ENCODE data around the gene INF2. TPM values are rescaled to one million over a fixed set of nuclear protein-coding genes. Genes with fewer than 3 reads are reported as not detected.

INF2 gene
- 60.6 and 61.7 TPM in 2 replicates for total RNA-seq
- long read RNA-seq, partial matches to known transcripts: 1 of 3 reads
- long read RNA-seq, other reads (novel, unspliced or antisense): 0 of 3 reads

GRCh38 chr14:104689109-104689880, at the start of gene INF2:
INF2 (plus strand) TSS chr14:104689618; CDS start chr14:104701366, 11,748 bp downstream.
- peak; percentile 27 for TF ChIP-seq CTCF (conservative IDR thresholded peaks at IDR 0.05)

GRCh38 chr14:104639885-104640548, 49.4 kb upstream of the INF2 start:
- peak; percentile 80 for DNase-seq (ENCODE audit: low read depth, low spot score)
- H3K9me3 Mint-ChIP-seq: peaks cover 2% of the 10 kb centered on the region
- peaks cover 17% of the 10 kb centered on the region for H3K4me1 Mint-ChIP-seq
- H3K27me3 Mint-ChIP-seq (ENCODE audit: low read depth): peaks cover 14% of the 10 kb centered on the region
- H3K36me3 Mint-ChIP-seq (ENCODE audit: low read depth): peaks cover 1% of the 10 kb centered on the region
- no peak overlapping the region for H3K4me3 Mint-ChIP-seq
- H3K27ac Mint-ChIP-seq (ENCODE audit: unreplicated experiment): peak overlapping the region; percentile 19
- TF ChIP-seq CTCF (conservative IDR thresholded peaks at IDR 0.05): peak; percentile 98

More at GRCh38 chr14:104689109-104689880, at the start of gene INF2:
- H3K27me3 Mint-ChIP-seq (ENCODE audit: low read depth): no peaks in the 10 kb centered on the region
- peaks cover 6% of the 10 kb centered on the region for H3K9me3 Mint-ChIP-seq
- peaks cover 25% of the 10 kb centered on the region for H3K4me1 Mint-ChIP-seq
- no peak for DNase-seq (ENCODE audit: low read depth, low spot score)
- H3K27ac Mint-ChIP-seq (ENCODE audit: unreplicated experiment): no peak within 1 kb of the TSS
- H3K36me3 Mint-ChIP-seq (ENCODE audit: low read depth): no peaks in the 10 kb centered on the region
- H3K4me3 Mint-ChIP-seq: peak within 1 kb of the TSS; percentile 76

GRCh38 chr14:104640681-104641080, 48.7 kb upstream of the INF2 start:
- no peak overlapping the region for H3K4me3 Mint-ChIP-seq
- H3K4me1 Mint-ChIP-seq: peaks cover 19% of the 10 kb centered on the region
- H3K27me3 Mint-ChIP-seq (ENCODE audit: low read depth): peaks cover 14% of the 10 kb centered on the region
- no peak for TF ChIP-seq CTCF (conservative IDR thresholded peaks at IDR 0.05)
- no peak for DNase-seq (ENCODE audit: low read depth, low spot score)
- peaks cover 6% of the 10 kb centered on the region for H3K9me3 Mint-ChIP-seq
- H3K36me3 Mint-ChIP-seq (ENCODE audit: low read depth): peaks cover 4% of the 10 kb centered on the region
- H3K27ac Mint-ChIP-seq (ENCODE audit: unreplicated experiment): no peak overlapping the region

GRCh38 chr14:104641753-104642539, 47.5 kb upstream of the INF2 start:
- no peak for DNase-seq (ENCODE audit: low read depth, low spot score)
- peaks cover 4% of the 10 kb centered on the region for H3K36me3 Mint-ChIP-seq (ENCODE audit: low read depth)
- H3K27me3 Mint-ChIP-seq (ENCODE audit: low read depth): peaks cover 14% of the 10 kb centered on the region
- H3K9me3 Mint-ChIP-seq: peaks cover 10% of the 10 kb centered on the region
- no peak for TF ChIP-seq CTCF (conservative IDR thresholded peaks at IDR 0.05)
- H3K4me3 Mint-ChIP-seq: no peak overlapping the region
- H3K4me1 Mint-ChIP-seq: peaks cover 19% of the 10 kb centered on the region
- no peak overlapping the region for H3K27ac Mint-ChIP-seq (ENCODE audit: unreplicated experiment)

- Mint-ChIP-seq H3K4me1 (peaks cover 19% of the 10 kb centered on the region), H3K36me3 (ENCODE audit: low read depth) (peaks cover 4% of the 10 kb centered on the region), H3K4me3 (no peak overlapping the region), H3K27ac (ENCODE audit: unreplicated experiment) (no peak overlapping the region), H3K27me3 (ENCODE audit: low read depth) (peaks cover 13% of the 10 kb centered on the region), H3K9me3 (peaks cover 10% of the 10 kb centered on the region)
- no peak for DNase-seq (ENCODE audit: low read depth, low spot score)
- no peak for TF ChIP-seq CTCF (conservative IDR thresholded peaks at IDR 0.05)
Observed at GRCh38 chr14:104642540-104642868, 46.9 kb upstream of the INF2 start.
